OCI-LY1 (cell line): ENCODE measurements around the gene AHCYL1.

Experiments
- EZH2 ChIP-seq: fragments of 200-600 bp; sonication (generic), shearing (Covaris generic); IDR thresholded peaks from 2 replicates; pipeline ENCODE4 v1.8.0; 2017; ENCODE audit warnings: borderline replicate concordance, mixed run types, mild to moderate bottlenecking, antibody characterized with exemption, low read length, moderate library complexity, mixed read lengths
- TF ChIP-seq, protein P1 (sequence below): fragments of 200-600 bp; sonication (generic), shearing (Covaris generic); IDR thresholded peaks from 2 replicates; pipeline ENCODE4 v1.5.1; 2017; ENCODE audit warnings: mild to moderate bottlenecking, antibody characterized with exemption, low read length, moderate library complexity, mixed read lengths

DNA sequence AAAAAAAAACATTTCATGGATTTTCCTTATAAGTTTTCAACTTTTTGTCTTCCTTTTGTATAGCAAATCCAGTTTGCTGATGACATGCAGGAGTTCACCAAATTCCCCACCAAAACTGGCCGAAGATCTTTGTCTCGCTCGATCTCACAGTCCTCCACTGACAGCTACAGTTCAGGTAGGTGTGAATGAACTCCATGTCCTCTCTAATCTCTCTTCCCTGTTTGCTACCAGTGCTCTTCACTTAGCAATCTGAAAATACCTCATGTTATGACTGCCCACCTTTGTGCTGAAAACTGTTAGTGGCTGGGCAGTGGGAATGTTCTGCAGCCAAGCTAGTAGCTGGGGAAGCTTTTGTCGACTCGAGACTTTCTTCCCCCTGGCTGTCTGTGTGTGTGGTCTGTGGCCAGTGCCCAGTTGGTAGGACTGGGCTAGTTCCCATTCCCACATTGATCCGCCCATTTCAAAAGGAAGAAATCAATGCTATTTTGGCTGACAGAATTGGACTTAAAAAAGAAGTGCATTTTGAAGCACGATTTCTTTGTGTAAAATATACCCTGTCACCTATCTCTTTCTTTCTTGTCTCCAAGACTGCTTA is 24.5 kb downstream of the AHCYL1 start:
- TF ChIP-seq, protein P1, sequence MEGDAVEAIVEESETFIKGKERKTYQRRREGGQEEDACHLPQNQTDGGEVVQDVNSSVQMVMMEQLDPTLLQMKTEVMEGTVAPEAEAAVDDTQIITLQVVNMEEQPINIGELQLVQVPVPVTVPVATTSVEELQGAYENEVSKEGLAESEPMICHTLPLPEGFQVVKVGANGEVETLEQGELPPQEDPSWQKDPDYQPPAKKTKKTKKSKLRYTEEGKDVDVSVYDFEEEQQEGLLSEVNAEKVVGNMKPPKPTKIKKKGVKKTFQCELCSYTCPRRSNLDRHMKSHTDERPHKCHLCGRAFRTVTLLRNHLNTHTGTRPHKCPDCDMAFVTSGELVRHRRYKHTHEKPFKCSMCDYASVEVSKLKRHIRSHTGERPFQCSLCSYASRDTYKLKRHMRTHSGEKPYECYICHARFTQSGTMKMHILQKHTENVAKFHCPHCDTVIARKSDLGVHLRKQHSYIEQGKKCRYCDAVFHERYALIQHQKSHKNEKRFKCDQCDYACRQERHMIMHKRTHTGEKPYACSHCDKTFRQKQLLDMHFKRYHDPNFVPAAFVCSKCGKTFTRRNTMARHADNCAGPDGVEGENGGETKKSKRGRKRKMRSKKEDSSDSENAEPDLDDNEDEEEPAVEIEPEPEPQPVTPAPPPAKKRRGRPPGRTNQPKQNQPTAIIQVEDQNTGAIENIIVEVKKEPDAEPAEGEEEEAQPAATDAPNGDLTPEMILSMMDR: no peak
- no peak for TF ChIP-seq EZH2
